Omental fat pad (tissue), 4 donors: ENCODE measurements around the gene PRPF38B. TPM values are rescaled to one million over a fixed set of nuclear protein-coding genes. Genes with fewer than 3 reads are reported as not detected.

Experiments
- ATAC-seq: fragments of 150-250 bp; one replicate; pipeline ENCODE4 v1.9.1; 2016; ENCODE audit warnings: mild to moderate bottlenecking, moderate library complexity; ENCODE audit not compliant: low FRiP score
- DNase-seq: peaks from one replicate; pipeline ENCODE4 v3.0.0-alpha.2; 2019; ENCODE audit warnings: low spot score
- CTCF ChIP-seq, 3 donors: fragments of 450-650 bp; IDR thresholded peaks; one replicate each; pipeline ENCODE4 v1.5.1; 2016 to 2017; ENCODE audit warnings: antibody characterized with exemption in 3 of 3, mild to moderate bottlenecking in 3 of 3, moderate library complexity in 2 of 3
- total RNA-seq, 4 donors: library from RNA; depleted of rRNA; stranded (reverse); fragments of >200 nt; gene quantifications; one replicate each; pipeline ENCODE4 v1.1.0, GENCODE V29; 2016

PRPF38B gene
- total RNA-seq, 4 donors from 2014 or later, result 17.6 to 41.6 (median 30.6) TPM

GRCh38 chr1:108653431-108654105 is 38.5 kb upstream of the PRPF38B start:
- DNase-seq (no peak), ATAC-seq (no peak)
- no peak for TF ChIP-seq CTCF (IDR thresholded peaks at IDR 0.05)

- TF ChIP-seq CTCF (IDR thresholded peaks at IDR 0.05), result no peak
- no peak for DNase-seq
- no peak for ATAC-seq
Measured at GRCh38 chr1:108657356-108658080, 34.6 kb upstream of the PRPF38B start.

- ATAC-seq (peak; percentile 75), DNase-seq (no peak)
- TF ChIP-seq CTCF (IDR thresholded peaks at IDR 0.05), result no peak
Measured at GRCh38 chr1:108661030-108661609, 31.0 kb upstream of the PRPF38B start, which contains the start of gene HENMT1. TSS of gene HENMT1 (minus strand) at chr1:108661093. CDS start at chr1:108659884, 1,209 bp downstream.

- TF ChIP-seq CTCF (IDR thresholded peaks at IDR 0.05), result no peak
- ATAC-seq, result no peak
Measured at GRCh38 chr1:108663074-108663473, 29.0 kb upstream of the PRPF38B start.

GRCh38 chr1:108664481-108664880 is 27.6 kb upstream of the PRPF38B start:
- ATAC-seq (no peak), DNase-seq (no peak)
- TF ChIP-seq CTCF (IDR thresholded peaks at IDR 0.05), result no peak

More at GRCh38 chr1:108663074-108663473, 29.0 kb upstream of the PRPF38B start:
- no peak for DNase-seq

- TF ChIP-seq CTCF (IDR thresholded peaks at IDR 0.05), result no peak
- DNase-seq (no peak), ATAC-seq (no peak)
Measured at GRCh38 chr1:108665067-108665466, 27.0 kb upstream of the PRPF38B start.
